Smooth muscle cell (in vitro differentiated cells): ENCODE results near the gene PROK1. TPM values are rescaled to one million over a fixed set of nuclear protein-coding genes. Genes with fewer than 3 reads are reported as not detected.

Experiments used
- DNase-seq: peaks from one replicate; lab custom pipeline; 2025; ENCODE audit not compliant: unreplicated experiment; lab: John Stamatoyannopoulos, UW
- H2AFZ ChIP-seq: fragments of 200-600 bp; sonication (generic); 2 replicates; pipeline ENCODE4 v1.6.0; 2016; ENCODE audit warnings: antibody characterized with exemption, low read depth, mild to moderate bottlenecking
- H3F3A ChIP-seq: fragments of 200-600 bp; sonication (generic); 2 replicates; pipeline ENCODE4 v1.6.0; 2017; ENCODE audit warnings: antibody characterized with exemption, low read depth
- H3K27ac ChIP-seq: fragments of 200-600 bp; sonication (generic); 2 replicates; pipeline ENCODE4 v1.5.1; 2016; ENCODE audit warnings: low read depth, mild to moderate bottlenecking
- H3K27me3 ChIP-seq: fragments of 200-600 bp; sonication (generic); 2 replicates; pipeline ENCODE4 v1.6.1; 2016; ENCODE audit warnings: low read depth, mild to moderate bottlenecking
- H3K36me3 ChIP-seq: fragments of 200-600 bp; sonication (generic); 2 replicates; pipeline ENCODE4 v1.5.1; 2016; ENCODE audit warnings: low read depth
- H3K4me1 ChIP-seq: fragments of 200-600 bp; sonication (generic); 2 replicates; pipeline ENCODE4 v1.5.1; 2016; ENCODE audit warnings: low read depth
- H3K4me2 ChIP-seq: fragments of 200-600 bp; sonication (generic); 2 replicates; pipeline ENCODE4 v1.6.0; 2016; ENCODE audit warnings: mild to moderate bottlenecking
- H3K4me3 ChIP-seq: fragments of 200-600 bp; sonication (generic); 2 replicates; pipeline ENCODE4 v1.5.1; 2016; ENCODE audit warnings: mild to moderate bottlenecking
- H3K79me2 ChIP-seq: fragments of 200-600 bp; sonication (generic); 2 replicates; pipeline ENCODE4 v1.6.0; 2016; ENCODE audit warnings: low read depth, mild to moderate bottlenecking
- H3K9ac ChIP-seq: fragments of 200-600 bp; sonication (generic); 2 replicates; pipeline ENCODE4 v1.6.0; 2016; ENCODE audit warnings: low read depth
- H3K9me3 ChIP-seq: fragments of 200-600 bp; sonication (generic); replicated peaks from 2 replicates; pipeline ENCODE4 v1.5.1; 2016; ENCODE audit warnings: low read depth
- H4K20me1 ChIP-seq: fragments of 200-600 bp; sonication (generic); 2 replicates; pipeline ENCODE4 v1.6.0; 2016; ENCODE audit warnings: low read depth
- WGBS: methylation state at CpG from one replicate; pipeline ENCODE4 v1.1.7; 2016; ENCODE audit warnings: low lambda C conversion rate; 5-methylcytosine and 5-hydroxymethylcytosine counted together
- polyA plus RNA-seq: library from polyadenylated mRNA; unstranded; fragments of >200 nt; fragmentation: Nextera tagmentation; extraction: Ambion mirVana; gene quantifications from 2 replicates; pipeline ENCODE4 v1.2.1, GENCODE V29; 2016
- total RNA-seq: library from RNA; depleted of rRNA; stranded (reverse); fragments of >200 nt; gene quantifications from 2 replicates; pipeline ENCODE4 v1.2.3, GENCODE V29; 2014
- TF ChIP-seq, protein P1 (sequence below): fragments of 200-600 bp; sonication (generic); IDR thresholded peaks from 2 replicates; pipeline ENCODE4 v1.5.1; 2017; ENCODE audit warnings: borderline replicate concordance, mild to moderate bottlenecking, antibody characterized with exemption; ENCODE audit not compliant: insufficient read depth, poor library complexity, severe bottlenecking

Gene PROK1
- total and polyA plus RNA-seq, 2 experiments from 2014 or later = 43.0 to 69.5 TPM

DNA sequence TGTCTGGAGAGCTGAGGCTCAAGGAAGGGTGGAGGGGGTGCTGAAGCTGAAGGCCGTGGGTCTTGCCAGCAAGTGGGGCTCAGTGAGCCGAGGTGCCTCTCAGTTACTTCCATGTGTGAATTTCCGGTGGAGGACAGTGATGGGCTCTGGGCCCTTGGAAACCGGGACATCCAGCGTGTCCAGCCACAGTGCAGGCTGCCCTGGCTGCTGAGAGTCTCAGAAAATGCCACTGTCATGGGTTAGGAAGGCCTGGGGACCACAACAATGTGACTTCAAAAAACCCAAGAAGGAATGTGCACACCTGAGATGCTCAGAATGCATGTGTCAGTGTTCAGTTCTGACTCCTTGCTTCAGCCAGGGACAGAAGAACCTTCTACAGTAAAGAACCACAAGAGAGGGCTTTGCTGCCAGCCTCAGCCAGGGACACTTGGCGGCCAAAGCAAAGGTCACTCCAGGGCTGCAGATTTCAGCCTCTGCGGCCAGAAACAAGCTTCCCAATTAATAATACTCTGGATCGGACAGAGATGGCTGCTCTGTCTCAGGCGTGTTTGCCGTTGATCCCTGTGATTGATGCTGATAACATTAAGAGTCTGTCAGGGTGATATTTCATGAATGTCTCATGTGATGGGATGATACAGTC, 30.8 kb upstream of the PROK1 start:
- no peak for DNase-seq
- H3K4me2 ChIP-seq = no peak overlapping the region
- H3K9ac ChIP-seq = no peak overlapping the region
- H3K79me2 ChIP-seq = no peaks in the 10 kb centered on the region
- H3K4me3 ChIP-seq = no peak overlapping the region
- H3K27me3 ChIP-seq = no peaks in the 10 kb centered on the region
- H4K20me1 ChIP-seq = no peaks in the 10 kb centered on the region
- H2AFZ ChIP-seq = no peak overlapping the region
- H3K36me3 ChIP-seq = no peaks in the 10 kb centered on the region
- peak overlapping the region; percentile 79 for H3K27ac ChIP-seq
- TF ChIP-seq, protein P1, sequence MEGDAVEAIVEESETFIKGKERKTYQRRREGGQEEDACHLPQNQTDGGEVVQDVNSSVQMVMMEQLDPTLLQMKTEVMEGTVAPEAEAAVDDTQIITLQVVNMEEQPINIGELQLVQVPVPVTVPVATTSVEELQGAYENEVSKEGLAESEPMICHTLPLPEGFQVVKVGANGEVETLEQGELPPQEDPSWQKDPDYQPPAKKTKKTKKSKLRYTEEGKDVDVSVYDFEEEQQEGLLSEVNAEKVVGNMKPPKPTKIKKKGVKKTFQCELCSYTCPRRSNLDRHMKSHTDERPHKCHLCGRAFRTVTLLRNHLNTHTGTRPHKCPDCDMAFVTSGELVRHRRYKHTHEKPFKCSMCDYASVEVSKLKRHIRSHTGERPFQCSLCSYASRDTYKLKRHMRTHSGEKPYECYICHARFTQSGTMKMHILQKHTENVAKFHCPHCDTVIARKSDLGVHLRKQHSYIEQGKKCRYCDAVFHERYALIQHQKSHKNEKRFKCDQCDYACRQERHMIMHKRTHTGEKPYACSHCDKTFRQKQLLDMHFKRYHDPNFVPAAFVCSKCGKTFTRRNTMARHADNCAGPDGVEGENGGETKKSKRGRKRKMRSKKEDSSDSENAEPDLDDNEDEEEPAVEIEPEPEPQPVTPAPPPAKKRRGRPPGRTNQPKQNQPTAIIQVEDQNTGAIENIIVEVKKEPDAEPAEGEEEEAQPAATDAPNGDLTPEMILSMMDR = no peak
- H3K4me1 ChIP-seq = peaks cover under 1% of the 10 kb centered on the region
- 90% methylated on average over 9 of the region's 10 CpGs for WGBS
- H3F3A ChIP-seq = no peaks in the 10 kb centered on the region
- H3K9me3 ChIP-seq = no peaks in the 10 kb centered on the region

DNA sequence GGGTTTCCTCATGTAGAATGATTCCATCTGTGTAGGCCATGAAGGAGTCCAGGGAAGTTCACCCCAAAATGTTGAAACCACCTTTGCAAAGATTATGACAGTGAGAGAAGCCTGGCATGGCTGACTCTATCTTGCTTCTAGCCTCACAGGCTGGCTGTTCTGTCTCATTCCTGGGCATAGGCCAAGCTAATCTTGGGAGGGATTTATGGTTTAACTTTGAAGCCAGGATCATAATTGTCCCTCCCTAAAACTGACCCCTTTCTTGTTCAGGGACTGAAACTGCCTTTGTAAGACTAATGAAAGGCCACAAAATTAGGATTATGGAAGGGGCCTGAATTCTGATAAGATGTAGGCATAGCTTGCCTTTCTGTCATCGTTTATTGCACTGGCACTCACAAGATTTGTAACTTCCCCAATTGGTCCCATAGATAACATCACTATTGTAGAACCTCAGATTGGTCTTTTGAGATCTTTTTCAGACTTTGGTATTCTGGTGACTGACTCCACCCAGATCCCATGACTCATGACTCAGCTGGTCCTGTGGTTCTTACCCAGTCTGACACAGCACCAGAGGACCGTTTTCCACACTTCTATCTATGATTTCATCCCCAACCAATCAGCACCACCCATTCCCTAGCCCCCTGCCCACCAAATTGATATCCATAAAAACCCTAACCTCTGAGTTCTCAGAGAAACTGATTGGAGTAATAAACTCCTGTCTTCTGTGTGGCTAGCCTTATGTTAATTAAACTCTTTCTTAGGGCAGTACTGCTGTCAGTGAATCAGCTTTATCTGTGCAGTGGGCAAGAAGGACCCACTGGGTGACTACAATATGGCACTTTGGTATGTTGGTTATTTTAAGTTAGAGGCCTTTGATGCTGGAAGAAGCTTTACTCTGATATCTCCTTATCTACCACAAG, 29.8 kb upstream of the PROK1 start:
- Histone ChIP-seq H3K9ac (peak overlapping the region; percentile 48), H3K4me2 (no peak overlapping the region), H3K27ac (peak overlapping the region; percentile 79), H3K4me1 (peaks cover 5% of the 10 kb centered on the region), H3K9me3 (no peaks in the 10 kb centered on the region), H3F3A (no peaks in the 10 kb centered on the region), H3K27me3 (no peaks in the 10 kb centered on the region), H4K20me1 (no peaks in the 10 kb centered on the region), H3K4me3 (no peak overlapping the region), H3K36me3 (no peaks in the 10 kb centered on the region), H3K79me2 (no peaks in the 10 kb centered on the region), H2AFZ (peak overlapping the region; percentile 17)
- WGBS = 16% methylated on average over 2 of the region's 2 CpGs
- TF ChIP-seq, protein P1 = no peak
- DNase-seq = no peak

DNA sequence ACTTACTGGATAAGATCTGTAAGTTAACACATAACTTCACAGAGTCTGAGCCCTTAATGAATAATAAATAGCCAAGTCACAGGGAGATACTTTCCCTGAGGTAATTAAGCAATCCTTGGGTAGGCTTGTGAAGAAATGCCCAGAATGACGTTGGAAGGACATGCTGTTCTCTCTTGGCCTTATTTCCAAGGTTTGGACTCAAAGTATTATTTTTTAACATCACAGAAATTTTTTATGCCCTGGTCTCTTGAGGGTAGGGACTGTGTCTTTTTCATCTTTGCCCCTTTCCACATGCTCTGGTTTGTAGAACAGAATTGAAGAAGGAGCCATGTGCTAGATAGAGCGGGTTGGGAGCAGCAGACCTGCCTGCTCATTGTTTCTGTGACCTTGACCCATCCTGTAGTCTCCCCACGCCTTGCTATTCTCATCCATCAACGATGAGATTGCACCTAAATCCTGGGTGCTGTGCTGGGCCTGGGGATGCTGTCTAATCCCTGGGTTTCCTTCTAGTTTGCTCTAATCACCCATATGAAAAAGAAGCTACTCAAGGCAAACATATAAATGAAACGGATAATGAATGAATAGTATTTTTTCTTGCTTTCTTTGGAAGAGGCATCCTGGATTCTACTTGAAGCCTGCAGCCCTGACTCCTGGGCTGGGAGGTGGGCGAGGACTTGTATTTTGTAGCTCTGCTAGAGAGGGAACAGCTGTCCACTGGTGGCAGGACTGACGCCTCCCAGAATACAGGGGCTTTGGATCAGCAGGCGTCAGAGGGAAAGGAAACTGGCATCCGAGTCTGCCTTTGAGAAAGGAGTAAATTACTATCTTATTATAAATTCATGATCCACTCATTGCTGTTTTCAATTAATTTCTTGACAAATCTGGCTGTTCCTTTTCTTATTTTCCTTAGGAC, 26.0 kb upstream of the PROK1 start:
- no peak overlapping the region for H3K4me2 ChIP-seq
- 73% methylated on average over 9 of the region's 9 CpGs for WGBS
- H3F3A ChIP-seq = no peaks in the 10 kb centered on the region
- no peak for DNase-seq
- H3K4me1 ChIP-seq = peaks cover 5% of the 10 kb centered on the region
- no peaks in the 10 kb centered on the region for H3K9me3 ChIP-seq
- TF ChIP-seq, protein P1 = no peak
- H3K79me2 ChIP-seq = no peaks in the 10 kb centered on the region
- no peaks in the 10 kb centered on the region for H3K27me3 ChIP-seq
- no peak overlapping the region for H3K9ac ChIP-seq
- H2AFZ ChIP-seq = peak overlapping the region; percentile 38
- no peaks in the 10 kb centered on the region for H3K36me3 ChIP-seq
- H3K4me3 ChIP-seq = no peak overlapping the region
- peak overlapping the region; percentile 4 for H3K27ac ChIP-seq
- H4K20me1 ChIP-seq = no peaks in the 10 kb centered on the region
